Measurements from ENCODE around the gene ORAI2.
"Not testable (repeated sequence)": the region's sequence is repeated elsewhere in the genome, so short reads cannot be mapped to it uniquely, and the experiment has no call there.

Gene ORAI2

GRCh38 chr7:102472126-102473041 is 39.0 kb downstream of the ORAI2 start:
- DNase-seq (ENCODE audit: insufficient read length, low spot score) (no peak), FAIRE-seq (no peak)
- no peak for TF ChIP-seq TAF1 (IDR thresholded peaks at IDR 0.05; ENCODE audit: low read depth, low read length)
- 0 out of 2 replicates have a peak, but pooled peaks have one; percentile 26 for TF ChIP-seq POLR2A (IDR thresholded peaks at IDR 0.05; ENCODE audit: low read depth, low read length)
- TF ChIP-seq POU2F2 (IDR thresholded peaks at IDR 0.05; ENCODE audit: low read depth, low read length): 0 out of 2 replicates have a peak, but pooled peaks have one; percentile 0
- TF ChIP-seq PAX5 (IDR thresholded peaks at IDR 0.05; ENCODE audit: insufficient read depth, low read length, severe bottlenecking): no peak
- TF ChIP-seq SPI1 (IDR thresholded peaks at IDR 0.05; ENCODE audit: low read depth, low read length): no peak
- peak; percentile 16; the same call in 1 of the 2 replicates for TF ChIP-seq POLR2AphosphoS5 (IDR thresholded peaks at IDR 0.05; ENCODE audit: low read depth, low read length)

DNA sequence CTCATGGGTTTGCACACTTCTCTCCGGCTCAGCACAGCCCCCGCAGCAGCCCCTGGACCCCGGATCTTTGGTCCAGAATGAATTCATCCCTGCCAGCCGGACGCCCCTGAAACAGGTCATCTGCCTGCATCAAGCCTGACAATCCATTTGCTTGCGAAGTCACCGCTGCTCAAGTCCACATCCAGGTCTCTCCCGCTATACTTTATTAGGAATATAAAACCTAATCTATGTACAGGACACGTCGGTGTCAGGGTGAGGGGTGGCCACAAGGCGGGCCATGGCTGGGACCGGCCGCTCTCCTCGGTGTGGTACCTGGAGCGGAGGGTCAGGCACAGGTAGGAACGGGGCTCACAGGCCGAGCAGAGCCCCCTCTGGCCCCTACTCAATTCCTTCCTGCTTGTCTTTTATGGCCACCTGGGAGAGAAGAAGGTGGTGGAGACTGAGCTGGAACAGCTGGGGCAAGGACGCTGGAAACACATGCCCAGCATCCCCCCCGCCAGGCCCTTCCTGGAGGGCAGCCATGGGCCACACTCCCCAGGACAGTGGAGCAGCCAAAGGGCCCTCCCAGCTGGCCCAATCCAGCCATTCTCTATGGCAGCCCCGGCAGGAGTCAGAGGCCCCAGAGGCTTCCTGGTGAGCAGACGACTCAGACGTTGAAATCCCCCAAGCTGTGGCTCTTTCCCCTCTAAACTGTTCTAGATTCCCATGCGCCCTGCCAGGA is 40.1 kb downstream of the ORAI2 start:
- FAIRE-seq: no peak
- no peak for TF ChIP-seq POLR2AphosphoS5 (IDR thresholded peaks at IDR 0.05; ENCODE audit: low read depth, low read length)
- TF ChIP-seq PAX5 (IDR thresholded peaks at IDR 0.05; ENCODE audit: insufficient read depth, low read length, severe bottlenecking): no peak
- TF ChIP-seq POU2F2 (IDR thresholded peaks at IDR 0.05; ENCODE audit: low read depth, low read length): no peak
- no peak for TF ChIP-seq POLR2A (IDR thresholded peaks at IDR 0.05; ENCODE audit: low read depth, low read length)
- no peak for TF ChIP-seq SPI1 (IDR thresholded peaks at IDR 0.05; ENCODE audit: low read depth, low read length)
- no peak for TF ChIP-seq TAF1 (IDR thresholded peaks at IDR 0.05; ENCODE audit: low read depth, low read length)
- no peak for DNase-seq (ENCODE audit: insufficient read length, low spot score)

- FAIRE-seq; DNase-seq (ENCODE audit: insufficient read length, low spot score): not testable (repeated sequence)
These were observed 40.7 kb downstream of the ORAI2 start for GRCh38 chr7:102474116-102474515.

DNA sequence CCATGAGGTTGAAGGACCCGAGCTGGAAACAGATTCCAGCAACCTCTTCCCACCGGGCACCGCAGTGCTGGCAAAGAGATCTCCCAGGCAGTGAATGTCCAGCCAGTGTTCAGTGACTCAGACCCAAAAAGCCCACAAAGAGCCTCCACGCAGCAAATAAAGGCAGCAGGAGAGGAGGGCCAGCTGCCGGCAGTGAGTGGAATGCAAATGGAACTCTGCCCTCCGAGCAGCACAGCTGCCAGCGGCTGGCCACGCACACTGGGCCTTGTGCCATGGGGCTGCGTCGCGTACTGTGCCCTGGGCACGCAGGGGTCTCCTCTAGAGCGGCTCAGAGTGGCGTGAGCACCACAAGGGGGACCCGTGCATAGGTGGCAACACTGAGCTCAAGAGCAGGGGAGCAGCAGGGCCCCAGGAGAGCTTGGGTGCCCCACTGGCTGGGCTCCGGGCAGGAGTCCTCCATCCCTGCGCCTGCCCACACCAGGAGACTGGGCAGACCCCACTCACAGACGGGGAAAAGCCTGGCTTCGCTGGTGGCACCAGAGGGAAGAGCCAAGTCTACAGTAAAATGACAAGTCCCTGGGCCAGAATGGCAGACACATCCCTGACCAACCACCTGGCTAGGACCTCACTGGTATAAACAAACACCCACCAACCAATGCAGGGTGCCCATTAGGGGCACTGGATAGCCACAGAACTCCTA is 41.5 kb downstream of the ORAI2 start:
- not testable (repeated sequence) for FAIRE-seq; DNase-seq (ENCODE audit: insufficient read length, low spot score)

GRCh38 chr7:102478314-102479208 is 45.2 kb downstream of the ORAI2 start, which contains the start of gene POLR2J:
POLR2J (minus strand) TSS chr7:102478922; CDS start chr7:102478860, 62 bp downstream.
- not testable (repeated sequence) for DNase-seq (ENCODE audit: insufficient read length, low spot score); FAIRE-seq

- not testable (repeated sequence) for FAIRE-seq; DNase-seq (ENCODE audit: insufficient read length, low spot score)
These were observed 45.8 kb downstream of the ORAI2 start for GRCh38 chr7:102479209-102479584.

GRCh38 chr7:102479982-102480637 is 46.7 kb downstream of the ORAI2 start:
- DNase-seq (ENCODE audit: insufficient read length, low spot score); FAIRE-seq: not testable (repeated sequence)

- DNase-seq (ENCODE audit: insufficient read length, low spot score); FAIRE-seq: not testable (repeated sequence)
These were observed 48.6 kb downstream of the ORAI2 start for GRCh38 chr7:102481962-102482361.

- FAIRE-seq; DNase-seq (ENCODE audit: insufficient read length, low spot score): not testable (repeated sequence)
These were observed 50.9 kb downstream of the ORAI2 start for GRCh38 chr7:102484317-102484716.

DNA sequence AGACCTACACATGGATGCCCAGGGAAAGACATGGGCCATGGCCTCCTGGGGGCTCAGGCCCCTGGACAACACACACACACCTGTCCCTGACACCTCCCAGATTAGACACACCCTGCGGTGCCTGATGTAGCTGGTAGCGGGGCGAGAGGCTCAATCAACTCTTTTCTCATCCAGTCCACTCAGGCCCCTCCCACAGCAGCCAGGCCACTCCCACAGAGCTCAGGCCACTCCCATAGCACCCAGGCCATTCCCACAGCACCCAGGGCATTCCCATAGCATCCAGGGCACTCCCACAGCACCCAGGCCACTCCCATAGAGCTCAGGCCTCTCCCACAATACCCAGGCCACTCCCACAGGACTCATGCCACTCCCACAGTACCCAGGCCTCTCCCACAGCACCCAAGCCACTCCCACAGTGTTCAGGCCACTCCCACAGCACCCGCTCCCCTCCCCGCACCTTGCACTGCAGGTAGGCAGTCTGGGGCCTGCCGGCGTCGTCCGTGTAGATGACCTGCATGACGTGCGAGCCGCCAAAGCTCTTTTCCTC is 57.2 kb downstream of the ORAI2 start:
- DNase-seq (ENCODE audit: insufficient read length, low spot score); FAIRE-seq: not testable (repeated sequence)

DNA sequence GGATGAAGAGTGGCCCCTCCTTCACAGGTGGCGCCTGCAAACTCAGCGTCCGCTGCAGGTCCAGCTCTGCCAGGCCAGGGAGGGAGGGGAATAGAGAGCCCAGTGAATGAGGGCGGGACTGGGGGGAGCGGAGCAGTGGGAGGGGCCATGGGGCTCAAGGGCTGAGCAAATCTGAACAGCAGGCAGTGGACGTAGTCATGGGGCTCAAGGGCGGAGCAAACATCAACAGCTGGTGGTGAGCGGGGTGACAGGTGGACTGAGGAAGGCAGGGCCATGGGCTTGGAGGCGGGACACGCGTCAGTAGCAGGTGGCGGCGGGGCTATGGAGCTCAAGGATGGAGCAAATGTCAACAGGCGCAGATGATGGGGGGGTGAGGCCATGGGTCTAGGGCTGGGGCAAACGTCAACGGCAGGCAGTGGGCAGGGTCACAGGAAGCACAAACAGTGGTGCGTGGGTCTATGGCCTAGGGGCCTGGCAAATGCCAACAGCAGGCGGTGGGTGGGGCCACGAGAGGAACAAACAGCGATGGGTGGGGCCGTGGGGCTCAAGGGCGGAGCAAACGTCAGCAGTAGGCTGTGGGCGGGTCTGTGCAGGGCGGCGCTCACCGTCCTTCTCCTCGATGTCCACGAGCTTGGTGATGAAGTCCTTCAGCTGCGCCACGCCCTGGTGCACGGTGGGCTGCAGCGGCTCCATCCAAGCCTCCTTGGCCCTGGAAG is 60.0 kb downstream of the ORAI2 start:
- FAIRE-seq; DNase-seq (ENCODE audit: insufficient read length, low spot score): not testable (repeated sequence)

- not testable (repeated sequence) for DNase-seq (ENCODE audit: insufficient read length, low spot score); FAIRE-seq
These were observed 60.7 kb downstream of the ORAI2 start for GRCh38 chr7:102494026-102494425.

GRCh38 chr7:102494473-102495149 is 61.2 kb downstream of the ORAI2 start:
- not testable (repeated sequence) for FAIRE-seq; DNase-seq (ENCODE audit: insufficient read length, low spot score)

DNA sequence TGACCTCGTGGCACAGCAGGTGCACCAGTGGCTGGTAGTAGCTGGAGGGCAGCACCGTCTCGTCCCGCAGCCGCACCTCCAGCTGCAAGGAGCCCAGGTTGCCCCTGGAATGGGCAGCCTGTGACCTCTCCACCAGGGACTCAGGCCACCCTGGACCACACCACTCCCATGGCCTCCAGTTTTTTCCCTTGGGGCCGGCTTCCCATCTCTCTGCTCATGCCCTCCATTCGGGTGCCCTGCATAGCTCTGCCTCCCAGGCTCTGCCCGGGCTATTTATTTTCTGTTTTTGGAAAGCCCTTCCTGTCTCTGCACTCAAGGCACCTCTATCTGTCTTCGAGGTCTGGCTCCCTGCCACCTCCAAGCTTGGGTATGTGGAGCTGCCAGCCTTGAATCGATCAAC is 63.5 kb downstream of the ORAI2 start:
- FAIRE-seq; DNase-seq (ENCODE audit: insufficient read length, low spot score): not testable (repeated sequence)

Data from GM12891 (cell line).